ENCODE data around the gene CAPS.
A peak's percentile ranks its signal among the peaks of the same experiment; 100 is the strongest.
"Not testable (repeated sequence)": the region's sequence is repeated elsewhere in the genome, so short reads cannot be mapped to it uniquely, and the experiment has no call there.

CAPS gene

DNA sequence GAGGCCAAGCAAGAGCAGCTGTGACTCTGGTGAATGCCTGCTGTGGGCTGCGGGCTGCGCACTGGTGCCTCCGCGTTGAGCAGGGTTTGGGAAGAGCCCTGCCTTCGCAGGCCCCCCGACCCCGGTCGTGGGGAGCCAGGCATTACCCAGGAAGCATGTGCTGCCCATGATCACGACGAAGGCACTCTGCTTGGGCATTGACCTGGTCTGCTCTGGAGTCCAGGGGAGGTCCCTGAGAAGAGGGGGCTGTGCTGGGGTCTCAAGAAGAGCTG, 44.7 kb downstream of the CAPS start:
- no peak for FAIRE-seq

DNA sequence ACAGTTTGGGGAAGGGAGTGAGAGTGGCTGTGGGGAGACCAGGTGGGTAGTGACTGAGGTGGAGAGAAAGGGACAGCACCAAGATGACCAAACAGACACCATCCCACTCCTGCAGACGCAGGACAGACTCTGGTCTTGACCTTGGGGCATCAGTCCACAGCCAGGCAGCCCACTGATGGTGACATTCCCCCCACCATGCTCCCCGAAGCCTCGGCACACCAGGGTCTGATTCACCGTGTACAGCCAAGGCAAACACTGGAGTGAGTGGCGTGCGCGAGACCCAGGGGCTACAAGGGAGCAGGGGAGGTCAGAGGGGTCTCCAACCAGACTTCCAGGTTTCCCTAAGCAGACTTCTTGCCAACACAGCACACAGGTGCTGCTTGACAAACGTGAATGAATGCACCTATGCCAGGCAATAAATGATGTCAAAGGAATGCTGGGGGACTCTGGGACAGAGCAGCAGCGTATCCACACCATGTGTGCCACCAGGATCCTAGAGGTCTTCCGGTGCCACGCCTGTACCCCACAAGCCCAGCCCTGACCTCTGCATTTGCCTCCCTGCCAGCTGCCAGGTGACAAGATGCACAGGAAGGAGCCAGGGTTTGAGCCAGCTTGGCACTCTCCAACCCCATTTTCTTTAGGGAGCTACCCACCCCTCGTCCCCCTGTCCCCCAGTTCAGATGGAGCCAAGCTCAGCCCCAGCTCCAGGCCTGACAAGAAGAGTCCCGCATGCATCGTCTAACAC, 45.4 kb downstream of the CAPS start:
- no peak for FAIRE-seq

DNA sequence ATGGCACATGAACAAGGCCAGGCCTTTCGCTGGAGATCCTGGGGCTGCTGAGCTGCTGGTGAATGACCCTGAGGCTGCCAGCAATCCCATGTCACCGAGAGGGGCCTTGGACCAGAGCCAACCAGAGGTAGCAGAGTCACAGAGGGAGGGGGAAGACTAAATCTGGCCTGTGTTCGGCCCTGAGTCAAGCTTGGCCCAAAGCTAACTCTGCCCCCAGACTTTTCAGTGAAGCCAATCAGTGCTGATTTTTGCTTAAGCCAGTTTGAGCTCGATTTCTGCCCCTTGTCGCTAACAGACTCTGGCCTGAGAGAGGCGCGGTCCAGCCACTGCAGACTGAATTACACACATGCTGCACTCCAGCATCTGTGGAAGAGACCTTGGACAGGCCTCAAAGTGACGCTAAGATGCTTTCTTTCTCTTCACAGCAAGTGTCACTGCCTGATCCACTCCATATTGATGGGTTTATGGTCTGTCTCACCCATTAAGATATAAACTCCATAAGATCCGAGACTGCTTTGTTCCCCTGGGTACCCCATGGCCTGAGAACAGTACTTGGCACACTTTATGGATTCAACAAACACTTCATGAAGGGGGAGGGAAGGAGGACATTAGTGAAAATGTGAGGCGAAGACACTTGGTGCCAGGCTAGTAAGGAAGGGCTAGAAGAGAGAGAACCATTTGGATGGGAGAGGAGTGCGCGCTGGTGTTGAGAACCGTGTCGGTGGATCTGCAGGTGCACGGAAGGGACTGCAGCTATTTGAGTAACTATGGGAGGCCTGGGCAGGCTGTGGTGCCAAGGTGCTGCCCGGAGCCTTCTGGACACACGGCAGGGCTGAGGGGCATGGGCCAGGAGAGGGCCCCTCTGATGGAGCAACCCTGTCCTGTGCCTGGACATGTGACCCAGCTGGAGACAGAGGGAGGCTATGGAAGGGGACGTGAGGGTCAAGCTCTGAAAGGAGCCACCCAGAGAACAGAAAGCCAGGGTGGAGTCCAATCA, 46.2 kb downstream of the CAPS start:
- FAIRE-seq: no peak

DNA sequence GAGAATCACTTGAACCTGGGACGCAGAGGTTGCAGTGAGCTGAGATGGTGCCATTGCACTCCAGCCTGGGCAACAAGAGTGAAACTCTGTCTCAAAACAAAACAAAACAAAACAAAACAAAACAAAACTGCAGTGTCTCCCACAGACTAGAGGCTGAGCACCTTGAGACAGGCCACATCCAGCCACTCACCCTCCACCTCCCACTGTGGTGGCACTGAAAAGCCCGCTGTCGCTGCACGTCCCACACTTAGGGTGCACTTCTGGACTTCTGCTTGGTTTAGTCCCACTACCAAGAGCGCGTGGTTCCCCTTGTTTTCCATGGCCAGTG, 47.6 kb downstream of the CAPS start:
- FAIRE-seq: not testable (repeated sequence)

DNA sequence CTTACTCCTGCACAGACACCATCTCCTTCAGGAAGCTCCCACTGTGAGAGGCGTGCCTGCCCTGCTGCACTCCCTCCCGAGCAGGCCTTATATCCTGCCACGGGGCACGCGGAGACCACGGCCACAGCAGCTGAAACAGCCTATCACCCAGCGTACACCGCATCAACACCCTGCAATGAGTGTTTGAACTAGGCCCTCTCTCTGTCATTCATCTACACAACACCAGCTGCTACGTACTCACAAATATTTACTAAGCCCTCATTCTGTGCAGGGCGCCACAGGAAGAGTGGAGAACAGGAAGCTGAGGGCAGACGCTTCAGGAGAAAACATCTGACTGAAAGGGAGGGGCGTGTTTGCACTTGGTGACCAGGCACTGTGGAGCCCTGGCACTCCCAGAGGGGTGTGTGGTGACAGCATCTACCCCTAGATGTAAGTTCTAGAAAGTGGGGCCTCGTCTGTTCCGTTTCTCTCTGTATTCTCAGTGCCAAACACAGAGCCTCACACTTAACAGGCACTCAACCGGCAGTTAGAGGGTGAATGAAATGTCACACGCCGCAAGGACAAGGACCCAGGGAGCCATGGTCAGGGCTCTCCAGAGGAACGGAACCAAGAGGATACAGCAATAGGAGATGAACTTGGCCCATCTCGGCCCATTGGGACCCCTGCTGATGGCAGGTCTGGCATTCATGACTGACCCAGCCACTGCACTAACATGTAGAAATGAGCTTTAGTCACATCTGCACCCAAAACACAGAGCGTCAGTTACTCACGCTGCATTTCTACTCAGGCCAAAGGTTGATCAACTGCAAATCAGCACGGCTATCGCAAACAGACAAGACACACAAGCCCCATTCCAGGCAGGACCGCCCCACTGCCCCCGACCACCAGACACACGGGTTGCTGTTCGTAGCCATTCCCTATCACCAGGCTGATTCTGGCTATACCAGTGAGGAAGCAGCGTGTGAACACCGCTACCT, 48.2 kb downstream of the CAPS start:
- peak; percentile 98 for FAIRE-seq

DNA sequence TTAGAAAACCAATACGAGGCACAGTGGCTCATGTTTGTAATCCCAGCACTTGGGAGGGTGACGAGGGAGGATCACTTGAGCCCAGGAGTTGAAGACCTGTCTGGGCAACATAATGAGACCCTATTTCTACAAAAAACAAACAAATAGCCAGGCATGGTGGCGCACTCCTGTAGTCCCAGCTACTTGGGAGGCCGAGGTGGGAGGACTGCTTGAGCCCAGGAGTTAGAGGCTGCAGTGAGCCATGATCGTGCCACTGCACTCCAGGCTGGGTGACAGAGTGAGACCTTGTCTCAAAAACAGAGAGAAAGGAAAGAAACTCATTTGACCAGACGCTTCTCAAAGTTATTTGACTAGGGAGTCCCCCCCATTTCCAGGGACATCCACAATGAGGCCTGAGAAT, 49.2 kb downstream of the CAPS start:
- not testable (repeated sequence) for FAIRE-seq

DNA sequence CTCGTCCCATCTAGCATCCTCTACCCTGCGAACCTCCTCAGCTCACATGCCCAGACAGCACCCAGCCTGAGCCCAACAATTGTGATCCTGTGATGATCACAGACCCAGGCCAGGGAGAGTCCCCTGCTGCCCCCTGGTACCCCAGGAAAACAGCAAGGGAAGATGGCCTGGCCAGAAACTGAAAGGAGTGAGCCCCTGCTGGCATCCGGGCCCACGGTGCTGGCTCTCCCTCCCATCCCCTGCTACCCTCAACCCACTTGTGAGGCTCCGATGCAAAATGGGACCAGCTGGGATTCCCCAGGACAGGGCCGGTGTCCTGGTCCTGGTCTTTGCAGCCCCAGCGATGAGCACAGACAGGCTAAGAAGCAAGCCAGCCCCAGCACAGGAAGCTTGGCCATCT, 49.8 kb downstream of the CAPS start:
- FAIRE-seq: no peak

DNA sequence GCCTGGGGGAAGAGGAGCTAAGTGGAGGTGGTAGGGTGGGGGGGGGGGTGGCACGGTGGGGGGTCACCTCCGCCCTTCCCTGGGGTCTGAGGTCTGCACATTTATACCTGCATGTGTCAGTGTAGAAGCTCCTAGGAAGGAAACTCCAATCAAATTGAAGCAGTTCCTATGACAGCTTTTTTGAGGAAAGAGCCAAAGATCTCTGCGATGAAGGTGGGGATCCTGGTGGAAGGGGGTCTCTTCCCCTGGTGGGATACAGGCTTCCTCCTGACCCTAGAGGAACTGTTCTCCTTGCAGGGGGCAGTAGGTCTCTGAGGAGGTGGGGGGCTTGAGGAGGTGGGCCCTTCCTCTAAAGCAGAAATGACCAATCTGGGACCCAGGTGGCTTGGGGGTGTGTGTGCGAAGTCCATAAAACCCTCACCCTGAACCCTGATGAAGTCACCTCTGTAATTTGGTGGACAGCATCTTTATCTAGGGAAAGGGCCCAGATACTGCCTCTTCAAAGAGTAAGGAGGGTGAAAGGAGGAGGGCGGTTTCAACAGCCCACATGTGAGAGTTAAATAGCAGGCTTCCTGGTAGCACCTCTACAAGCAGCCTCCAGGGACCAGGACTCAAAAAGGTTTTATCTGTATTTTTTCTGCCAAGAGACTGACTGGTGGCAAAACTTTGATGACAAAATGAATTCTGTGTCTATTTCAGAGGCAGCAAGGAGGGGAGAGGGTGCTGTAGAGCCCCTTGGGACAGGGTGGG, 50.9 kb downstream of the CAPS start:
- no peak for FAIRE-seq
